ENCODE measurements around the gene KDF1.

DNA sequence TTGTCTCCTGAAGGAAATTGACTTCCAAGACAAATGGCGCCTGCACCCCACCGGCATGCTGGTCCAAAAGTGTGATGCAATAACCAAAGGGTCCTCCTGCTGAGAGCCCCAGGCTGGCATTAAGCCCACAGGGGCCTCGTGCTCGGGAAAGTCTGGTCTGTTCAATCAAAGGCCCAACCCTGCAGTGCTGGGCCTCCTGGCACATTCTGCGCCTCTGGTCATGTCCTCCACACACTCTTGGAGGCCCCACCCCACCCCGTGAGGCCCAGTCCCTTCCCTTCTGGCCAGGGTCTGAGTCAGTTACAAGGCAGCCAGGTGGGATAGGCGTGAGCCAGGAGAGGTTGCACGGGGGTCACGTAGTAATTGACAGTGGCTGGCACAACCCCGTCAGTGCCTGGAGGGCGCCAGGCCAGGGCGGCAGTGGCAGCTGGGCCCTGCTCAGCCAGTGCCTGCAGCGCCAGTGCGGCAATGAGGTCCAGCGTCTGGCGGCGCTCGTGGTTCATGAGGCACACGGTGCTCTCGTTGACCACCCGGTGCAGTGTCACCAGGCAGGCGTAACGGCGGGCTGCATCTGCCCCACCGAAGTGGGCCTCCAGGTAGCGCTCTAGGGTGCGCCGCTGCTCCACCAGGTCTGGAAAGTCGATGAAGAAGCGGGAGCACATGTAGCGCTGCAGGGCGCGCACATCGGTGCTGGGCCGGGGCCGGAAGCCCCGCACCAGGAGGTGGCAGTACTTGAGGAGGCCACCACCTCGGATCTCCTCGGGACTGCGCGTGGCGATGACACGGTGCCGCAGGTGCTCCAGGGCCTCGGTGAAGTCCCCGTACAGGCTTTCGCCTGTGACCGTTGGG is 45.6 kb upstream of the KDF1 start:
- TF ChIP-seq, protein P1, sequence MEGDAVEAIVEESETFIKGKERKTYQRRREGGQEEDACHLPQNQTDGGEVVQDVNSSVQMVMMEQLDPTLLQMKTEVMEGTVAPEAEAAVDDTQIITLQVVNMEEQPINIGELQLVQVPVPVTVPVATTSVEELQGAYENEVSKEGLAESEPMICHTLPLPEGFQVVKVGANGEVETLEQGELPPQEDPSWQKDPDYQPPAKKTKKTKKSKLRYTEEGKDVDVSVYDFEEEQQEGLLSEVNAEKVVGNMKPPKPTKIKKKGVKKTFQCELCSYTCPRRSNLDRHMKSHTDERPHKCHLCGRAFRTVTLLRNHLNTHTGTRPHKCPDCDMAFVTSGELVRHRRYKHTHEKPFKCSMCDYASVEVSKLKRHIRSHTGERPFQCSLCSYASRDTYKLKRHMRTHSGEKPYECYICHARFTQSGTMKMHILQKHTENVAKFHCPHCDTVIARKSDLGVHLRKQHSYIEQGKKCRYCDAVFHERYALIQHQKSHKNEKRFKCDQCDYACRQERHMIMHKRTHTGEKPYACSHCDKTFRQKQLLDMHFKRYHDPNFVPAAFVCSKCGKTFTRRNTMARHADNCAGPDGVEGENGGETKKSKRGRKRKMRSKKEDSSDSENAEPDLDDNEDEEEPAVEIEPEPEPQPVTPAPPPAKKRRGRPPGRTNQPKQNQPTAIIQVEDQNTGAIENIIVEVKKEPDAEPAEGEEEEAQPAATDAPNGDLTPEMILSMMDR (conservative IDR thresholded peaks at IDR 0.05), result no peak
- no peak for TF ChIP-seq EZH2 (IDR thresholded peaks at IDR 0.05; ENCODE audit: low read depth)

Measured in PC-9 (cell line).